ENCODE measurements around the gene COLGALT1. TPM values are rescaled to one million over a fixed set of nuclear protein-coding genes. Genes with fewer than 3 reads are reported as not detected.

COLGALT1 gene
- polyA plus RNA-seq, 2 of the 4 experiments (the other 2 are of a cell fraction) = 57.1 to 64.4 TPM

DNA sequence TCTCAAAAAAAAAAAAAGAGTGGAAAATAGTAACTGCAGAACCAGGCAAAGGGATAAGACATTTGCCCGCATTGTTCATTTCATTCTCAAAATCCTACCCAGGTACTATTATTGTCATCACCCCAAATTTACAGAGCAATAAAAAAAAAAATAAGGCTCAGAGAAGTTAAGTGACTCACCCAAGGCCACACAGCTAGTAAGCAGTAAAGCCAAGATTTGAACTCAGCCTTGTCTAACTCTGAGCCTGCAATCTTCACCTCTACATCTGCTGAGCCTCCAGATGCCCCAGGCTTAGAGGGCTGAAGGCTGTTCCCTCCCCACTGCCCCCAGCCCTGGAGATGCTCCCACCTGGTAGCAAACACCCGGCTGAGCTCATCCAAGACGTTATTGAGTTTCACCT is 71.7 kb downstream of the COLGALT1 start:
- no peaks in the 10 kb centered on the region for H3K9me3 ChIP-seq
- no peak for ATAC-seq
- DNase-seq (ENCODE audit: low read depth in 1 of 2, low spot score in 1 of 2) = no peak
- TF ChIP-seq, protein P1, sequence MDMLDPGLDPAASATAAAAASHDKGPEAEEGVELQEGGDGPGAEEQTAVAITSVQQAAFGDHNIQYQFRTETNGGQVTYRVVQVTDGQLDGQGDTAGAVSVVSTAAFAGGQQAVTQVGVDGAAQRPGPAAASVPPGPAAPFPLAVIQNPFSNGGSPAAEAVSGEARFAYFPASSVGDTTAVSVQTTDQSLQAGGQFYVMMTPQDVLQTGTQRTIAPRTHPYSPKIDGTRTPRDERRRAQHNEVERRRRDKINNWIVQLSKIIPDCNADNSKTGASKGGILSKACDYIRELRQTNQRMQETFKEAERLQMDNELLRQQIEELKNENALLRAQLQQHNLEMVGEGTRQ (IDR thresholded peaks at IDR 0.05) = no peak
- no peak for TF ChIP-seq HOXA7 (CRISPR knock-in tag; IDR thresholded peaks at IDR 0.05)
- TF ChIP-seq HEYL (CRISPR knock-in tag; IDR thresholded peaks at IDR 0.05) = no peak
- TF ChIP-seq, protein P2, sequence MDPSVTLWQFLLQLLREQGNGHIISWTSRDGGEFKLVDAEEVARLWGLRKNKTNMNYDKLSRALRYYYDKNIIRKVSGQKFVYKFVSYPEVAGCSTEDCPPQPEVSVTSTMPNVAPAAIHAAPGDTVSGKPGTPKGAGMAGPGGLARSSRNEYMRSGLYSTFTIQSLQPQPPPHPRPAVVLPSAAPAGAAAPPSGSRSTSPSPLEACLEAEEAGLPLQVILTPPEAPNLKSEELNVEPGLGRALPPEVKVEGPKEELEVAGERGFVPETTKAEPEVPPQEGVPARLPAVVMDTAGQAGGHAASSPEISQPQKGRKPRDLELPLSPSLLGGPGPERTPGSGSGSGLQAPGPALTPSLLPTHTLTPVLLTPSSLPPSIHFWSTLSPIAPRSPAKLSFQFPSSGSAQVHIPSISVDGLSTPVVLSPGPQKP (IDR thresholded peaks at IDR 0.05; ENCODE audit: low read depth, low read length) = no peak
- TF ChIP-seq, protein P3, sequence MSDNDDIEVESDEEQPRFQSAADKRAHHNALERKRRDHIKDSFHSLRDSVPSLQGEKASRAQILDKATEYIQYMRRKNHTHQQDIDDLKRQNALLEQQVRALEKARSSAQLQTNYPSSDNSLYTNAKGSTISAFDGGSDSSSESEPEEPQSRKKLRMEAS (IDR thresholded peaks at IDR 0.05) = no peak
- no peak for TF ChIP-seq FOSL2 (IDR thresholded peaks at IDR 0.05)
- no peak for TF ChIP-seq FOSL2 (CRISPR knock-in tag; IDR thresholded peaks at IDR 0.05)
- TF ChIP-seq, protein P4, sequence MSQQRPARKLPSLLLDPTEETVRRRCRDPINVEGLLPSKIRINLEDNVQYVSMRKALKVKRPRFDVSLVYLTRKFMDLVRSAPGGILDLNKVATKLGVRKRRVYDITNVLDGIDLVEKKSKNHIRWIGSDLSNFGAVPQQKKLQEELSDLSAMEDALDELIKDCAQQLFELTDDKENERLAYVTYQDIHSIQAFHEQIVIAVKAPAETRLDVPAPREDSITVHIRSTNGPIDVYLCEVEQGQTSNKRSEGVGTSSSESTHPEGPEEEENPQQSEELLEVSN (IDR thresholded peaks at IDR 0.05; ENCODE audit: borderline replicate concordance, low read depth) = no peak
- no peak for TF ChIP-seq EP300 (IDR thresholded peaks at IDR 0.05)
- no peak for TF ChIP-seq NR3C1 (IDR thresholded peaks at IDR 0.05)
- no peak for TF ChIP-seq MYC (IDR thresholded peaks at IDR 0.05; ENCODE audit: borderline replicate concordance, low read length)
- no peak for TF ChIP-seq CBX8 (IDR thresholded peaks at IDR 0.05)
- WGBS (ENCODE audit: missing lambda C conversion rate) = 92% methylated on average over 3 of the region's 3 CpGs
- ChIA-PET CTCF (no interaction called here), POLR2A (no interaction called here)
- H3K4me3 ChIP-seq = no peak overlapping the region
- no peak overlapping the region for H3K27ac ChIP-seq
- no peaks in the 10 kb centered on the region for H3K4me1 ChIP-seq
- no peak overlapping the region for H3K4me2 ChIP-seq
- FAIRE-seq = no peak

DNA sequence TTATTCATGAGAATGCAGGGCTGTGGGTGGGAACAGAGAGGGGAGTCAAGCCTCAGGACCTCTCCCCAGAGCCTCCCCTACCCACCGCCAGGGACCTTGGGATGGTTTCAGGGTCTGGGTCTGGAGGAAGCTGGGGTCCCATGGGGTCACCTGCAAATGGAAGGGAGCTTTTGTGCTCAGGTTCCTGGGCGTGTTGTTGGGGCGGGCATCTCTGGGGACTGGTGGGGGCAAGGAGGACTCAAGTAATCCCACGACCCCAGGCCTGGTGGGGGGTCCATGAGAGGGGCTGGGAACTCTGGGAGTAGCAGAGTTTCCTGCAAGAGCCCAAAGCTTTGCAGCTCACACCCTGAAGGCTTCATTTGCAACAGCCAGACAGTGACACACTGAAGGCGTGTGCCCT is 72.5 kb downstream of the COLGALT1 start:
- WGBS (ENCODE audit: missing lambda C conversion rate) = 67% methylated on average over 5 of the region's 5 CpGs
- ChIA-PET POLR2A (no interaction called here), CTCF (no interaction called here)
- DNase-seq (ENCODE audit: low read depth in 1 of 2, low spot score in 1 of 2) = no peak
- ATAC-seq = no peak
- Histone ChIP-seq H3K9me3 (no peaks in the 10 kb centered on the region), H3K4me1 (no peaks in the 10 kb centered on the region), H3K4me2 (no peak overlapping the region), H3K4me3 (no peak overlapping the region), H3K27ac (no peak overlapping the region)
- no peak for FAIRE-seq
- TF ChIP-seq CBX2 (IDR thresholded peaks at IDR 0.05; ENCODE audit: borderline replicate concordance, low read depth) (no peak), FOSL2 (IDR thresholded peaks at IDR 0.05) (no peak), FOSL2 (CRISPR knock-in tag; IDR thresholded peaks at IDR 0.05) (no peak), TP53 (CRISPR knock-in tag; IDR thresholded peaks at IDR 0.05) (no peak), CHD2 (IDR thresholded peaks at IDR 0.05; ENCODE audit: low read length, partially characterized antibody) (no peak), MAZ (IDR thresholded peaks at IDR 0.05; ENCODE audit: borderline replicate concordance, low read depth, low read length) (no peak), POLR2AphosphoS2 (conservative IDR thresholded peaks at IDR 0.05; ENCODE audit: low read length) (no peak), POLR2A (IDR thresholded peaks at IDR 0.05; ENCODE audit: low read length) (no peak), KDM5A (IDR thresholded peaks at IDR 0.05) (no peak), EP300 (IDR thresholded peaks at IDR 0.05) (no peak), RCOR1 (IDR thresholded peaks at IDR 0.05; ENCODE audit: low read depth, low read length) (no peak), NFE2L2 (conservative IDR thresholded peaks at IDR 0.05; ENCODE audit: low read length) (no peak), CEBPB (IDR thresholded peaks at IDR 0.05) (no peak), EHF (CRISPR knock-in tag; IDR thresholded peaks at IDR 0.05) (no peak)
- TF ChIP-seq, protein P5, sequence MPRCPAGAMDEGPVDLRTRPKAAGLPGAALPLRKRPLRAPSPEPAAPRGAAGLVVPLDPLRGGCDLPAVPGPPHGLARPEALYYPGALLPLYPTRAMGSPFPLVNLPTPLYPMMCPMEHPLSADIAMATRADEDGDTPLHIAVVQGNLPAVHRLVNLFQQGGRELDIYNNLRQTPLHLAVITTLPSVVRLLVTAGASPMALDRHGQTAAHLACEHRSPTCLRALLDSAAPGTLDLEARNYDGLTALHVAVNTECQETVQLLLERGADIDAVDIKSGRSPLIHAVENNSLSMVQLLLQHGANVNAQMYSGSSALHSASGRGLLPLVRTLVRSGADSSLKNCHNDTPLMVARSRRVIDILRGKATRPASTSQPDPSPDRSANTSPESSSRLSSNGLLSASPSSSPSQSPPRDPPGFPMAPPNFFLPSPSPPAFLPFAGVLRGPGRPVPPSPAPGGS (IDR thresholded peaks at IDR 0.05) = no peak
- TF ChIP-seq, protein P4 (IDR thresholded peaks at IDR 0.05; ENCODE audit: borderline replicate concordance, low read depth) = no peak
